GM12873 (cell line): Measurements from ENCODE around the gene KLHL13.

Experiments used
- TF ChIP-seq, protein P1 (sequence below): IDR thresholded peaks from 2 replicates; pipeline ENCODE4 v1.5.1; 2012; ENCODE audit warnings: low read depth, mild to moderate bottlenecking, moderate library complexity, low read length, control low read depth; ENCODE audit not compliant: insufficient read depth; ENCODE audit errors: missing control alignments

The KLHL13 gene

GRCh38 chrX:118047446-118048186 is 69.0 kb downstream of the KLHL13 start:
- TF ChIP-seq, protein P1, sequence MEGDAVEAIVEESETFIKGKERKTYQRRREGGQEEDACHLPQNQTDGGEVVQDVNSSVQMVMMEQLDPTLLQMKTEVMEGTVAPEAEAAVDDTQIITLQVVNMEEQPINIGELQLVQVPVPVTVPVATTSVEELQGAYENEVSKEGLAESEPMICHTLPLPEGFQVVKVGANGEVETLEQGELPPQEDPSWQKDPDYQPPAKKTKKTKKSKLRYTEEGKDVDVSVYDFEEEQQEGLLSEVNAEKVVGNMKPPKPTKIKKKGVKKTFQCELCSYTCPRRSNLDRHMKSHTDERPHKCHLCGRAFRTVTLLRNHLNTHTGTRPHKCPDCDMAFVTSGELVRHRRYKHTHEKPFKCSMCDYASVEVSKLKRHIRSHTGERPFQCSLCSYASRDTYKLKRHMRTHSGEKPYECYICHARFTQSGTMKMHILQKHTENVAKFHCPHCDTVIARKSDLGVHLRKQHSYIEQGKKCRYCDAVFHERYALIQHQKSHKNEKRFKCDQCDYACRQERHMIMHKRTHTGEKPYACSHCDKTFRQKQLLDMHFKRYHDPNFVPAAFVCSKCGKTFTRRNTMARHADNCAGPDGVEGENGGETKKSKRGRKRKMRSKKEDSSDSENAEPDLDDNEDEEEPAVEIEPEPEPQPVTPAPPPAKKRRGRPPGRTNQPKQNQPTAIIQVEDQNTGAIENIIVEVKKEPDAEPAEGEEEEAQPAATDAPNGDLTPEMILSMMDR = no peak

- TF ChIP-seq, protein P1 = no peak
Observed at GRCh38 chrX:118039591-118039990, 77.0 kb downstream of the KLHL13 start.

DNA sequence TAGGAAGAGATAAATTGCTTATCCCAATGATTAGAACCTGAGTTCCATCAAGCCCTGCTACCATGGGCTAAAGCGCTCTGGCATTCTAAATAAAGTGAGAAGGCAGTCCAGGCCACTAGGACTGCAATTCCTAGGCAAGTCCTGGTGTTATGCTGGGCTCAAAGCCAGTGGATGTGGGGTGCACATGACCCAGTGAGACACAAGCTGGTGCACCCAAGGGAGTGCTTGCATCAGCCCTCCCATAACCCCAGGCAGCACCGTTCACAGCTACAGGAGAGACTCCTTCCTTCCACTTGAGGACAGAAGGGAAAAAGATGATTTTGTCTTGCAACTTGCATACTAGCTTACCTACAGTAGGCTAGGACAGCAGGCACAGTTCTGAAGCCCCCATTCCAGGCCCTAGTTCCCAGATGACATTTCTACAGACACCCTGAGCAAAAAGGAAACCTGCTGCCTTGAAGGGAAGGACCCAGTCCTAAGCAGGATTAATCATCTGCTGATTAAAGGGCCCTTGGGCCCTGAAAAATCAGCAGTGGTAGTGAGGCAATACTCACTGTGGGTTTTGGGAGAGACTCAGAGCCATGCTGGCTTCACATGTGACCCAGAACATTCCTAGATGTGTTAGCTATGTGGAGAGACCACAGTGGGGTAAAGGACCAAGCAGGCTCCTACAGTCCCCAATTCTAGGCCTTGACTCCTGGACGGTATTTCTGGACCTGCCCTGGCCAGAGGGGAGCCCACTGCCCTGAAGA is 77.8 kb downstream of the KLHL13 start:
- TF ChIP-seq, protein P1 = no peak

DNA sequence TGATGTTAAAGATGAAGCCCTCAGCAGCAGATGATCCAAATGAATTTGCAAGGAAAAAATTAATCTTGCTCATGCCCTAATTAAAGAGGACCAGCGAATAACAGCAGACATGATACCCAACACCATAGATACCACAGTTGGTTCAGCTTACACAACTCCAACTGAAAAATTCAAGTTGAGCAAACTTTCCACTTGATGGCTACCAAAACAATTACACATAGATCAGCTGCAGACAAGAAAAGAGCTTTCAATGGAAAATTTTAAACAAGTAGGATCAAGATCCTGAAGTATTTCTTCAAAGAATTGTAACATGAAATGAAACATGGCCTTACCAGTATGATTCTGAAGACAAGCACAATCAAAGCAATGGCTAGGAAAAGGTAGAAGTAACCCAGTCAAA is 90.0 kb downstream of the KLHL13 start:
- TF ChIP-seq, protein P1 = no peak

GRCh38 chrX:118025226-118025625 is 91.4 kb downstream of the KLHL13 start:
- TF ChIP-seq, protein P1 = no peak

DNA sequence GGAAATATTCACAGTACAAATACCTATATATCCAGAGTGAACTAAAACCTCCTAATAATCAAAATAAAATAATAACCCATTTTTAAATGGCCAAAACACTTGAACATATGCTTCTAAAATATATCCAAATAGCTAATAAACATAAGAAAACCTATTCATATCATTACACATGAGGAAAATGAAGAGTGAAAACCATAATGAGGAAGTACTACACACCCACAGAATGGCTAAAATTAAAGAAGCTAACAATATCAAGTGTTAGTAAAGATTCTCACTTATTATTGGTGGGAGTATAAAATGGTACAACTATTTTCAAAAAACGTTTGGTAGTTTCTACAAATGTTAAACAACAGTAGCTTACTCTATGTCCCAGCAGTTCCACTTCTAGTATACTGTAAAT is 92.1 kb downstream of the KLHL13 start:
- TF ChIP-seq, protein P1 = no peak

GRCh38 chrX:118022753-118023152 is 93.9 kb downstream of the KLHL13 start:
- TF ChIP-seq, protein P1 = no peak
